Right lobe of liver (tissue), 4 donors: ENCODE measurements around the gene DENND2A.

Experiments used
- CTCF ChIP-seq, 4 donors: fragments of 200-600 bp in 3 of 4; fragments of 450-650 bp in 1 of 4; IDR thresholded peaks; one replicate each; pipeline versions ENCODE4 v1.5.1 to v1.8.0; 2016 to 2022; ENCODE audit warnings: antibody characterized with exemption in 4 of 4, mild to moderate bottlenecking in 2 of 4
- POLR2A ChIP-seq: fragments of 450-650 bp; IDR thresholded peaks from one replicate; pipeline ENCODE4 v1.6.1; 2017; ENCODE audit warnings: antibody characterized with exemption, mild to moderate bottlenecking
- donor health status: DM: no; HTN: no; CAD: no.
- donor health status: DM: no; HTN: no; CAD: no.
- donor health status: DM: no; HTN: yes; CAD: no.

GRCh38 chr7:140557069-140557468, 83.5 kb downstream of the DENND2A start:
- TF ChIP-seq CTCF (IDR thresholded peaks at IDR 0.05) (no peak), POLR2A (no peak)
